ENCODE measurements around the gene RAB3D.
"Not testable (repeated sequence)": the region's sequence is repeated elsewhere in the genome, so short reads cannot be mapped to it uniquely, and the experiment has no call there.

The RAB3D gene

GRCh38 chr19:11338569-11339253 lies 746 bp downstream of the RAB3D start:
- DNase-seq (ENCODE audit: low read depth in 3 of 3, low spot score in 1 of 3) = no peak

- no peak for DNase-seq (ENCODE audit: low read depth in 3 of 3, low spot score in 1 of 3)
These were observed 1.3 kb downstream of the RAB3D start for GRCh38 chr19:11338121-11338520.

GRCh38 chr19:11337080-11337479 lies 2.4 kb downstream of the RAB3D start:
- DNase-seq (ENCODE audit: low read depth in 3 of 3, low spot score in 1 of 3) = no peak

GRCh38 chr19:11335449-11336146 lies 3.9 kb downstream of the RAB3D start:
- DNase-seq (ENCODE audit: low read depth in 3 of 3, low spot score in 1 of 3) = no peak

GRCh38 chr19:11333838-11334237 lies 5.6 kb downstream of the RAB3D start:
- not testable (repeated sequence) for DNase-seq (ENCODE audit: low read depth in 3 of 3, low spot score in 1 of 3)

GRCh38 chr19:11332822-11333221 lies 6.6 kb downstream of the RAB3D start:
- no peak for DNase-seq (ENCODE audit: low read depth in 3 of 3, low spot score in 1 of 3)

- DNase-seq (ENCODE audit: low read depth in 3 of 3, low spot score in 1 of 3) = no peak
These were observed 8.0 kb downstream of the RAB3D start for GRCh38 chr19:11331502-11331901.

GRCh38 chr19:11330127-11330526 lies 9.3 kb downstream of the RAB3D start:
- no peak for DNase-seq (ENCODE audit: low read depth in 3 of 3, low spot score in 1 of 3)

GRCh38 chr19:11325544-11325943 lies 13.9 kb downstream of the RAB3D start:
- no peak for DNase-seq (ENCODE audit: low read depth in 3 of 3, low spot score in 1 of 3)

- no peak for DNase-seq (ENCODE audit: low read depth in 3 of 3, low spot score in 1 of 3)
These were observed 14.6 kb downstream of the RAB3D start for GRCh38 chr19:11324748-11325389.

GRCh38 chr19:11324079-11324661 lies 15.3 kb downstream of the RAB3D start:
- no peak for DNase-seq (ENCODE audit: low read depth in 3 of 3, low spot score in 1 of 3)

- DNase-seq (ENCODE audit: low read depth in 3 of 3, low spot score in 1 of 3) = no peak
These were observed 15.8 kb downstream of the RAB3D start for GRCh38 chr19:11323601-11324078.

GRCh38 chr19:11322269-11323024 lies 17.0 kb downstream of the RAB3D start:
- DNase-seq (ENCODE audit: low read depth in 3 of 3, low spot score in 1 of 3) = no peak

GRCh38 chr19:11321191-11322126 lies 18.0 kb downstream of the RAB3D start:
- DNase-seq (ENCODE audit: low read depth in 3 of 3, low spot score in 1 of 3) = no peak

GRCh38 chr19:11320278-11320995 lies 19.0 kb downstream of the RAB3D start:
- DNase-seq (ENCODE audit: low read depth in 3 of 3, low spot score in 1 of 3) = not testable (repeated sequence)

GRCh38 chr19:11306337-11306736 lies 33.1 kb downstream of the RAB3D start:
- DNase-seq (ENCODE audit: low read depth in 3 of 3, low spot score in 1 of 3) = no peak

GRCh38 chr19:11304936-11305335 lies 34.5 kb downstream of the RAB3D start:
- no peak for DNase-seq (ENCODE audit: low read depth in 3 of 3, low spot score in 1 of 3)

GRCh38 chr19:11300811-11301120 lies 38.7 kb downstream of the RAB3D start:
- DNase-seq (ENCODE audit: low read depth in 3 of 3, low spot score in 1 of 3) = no peak
